Measurements from ENCODE around the gene SPINK14. TPM values are rescaled to one million over a fixed set of nuclear protein-coding genes. Genes with fewer than 3 reads are reported as not detected.

Gene SPINK14
- total RNA-seq, 1 experiment from 2014 or later: not detected

DNA sequence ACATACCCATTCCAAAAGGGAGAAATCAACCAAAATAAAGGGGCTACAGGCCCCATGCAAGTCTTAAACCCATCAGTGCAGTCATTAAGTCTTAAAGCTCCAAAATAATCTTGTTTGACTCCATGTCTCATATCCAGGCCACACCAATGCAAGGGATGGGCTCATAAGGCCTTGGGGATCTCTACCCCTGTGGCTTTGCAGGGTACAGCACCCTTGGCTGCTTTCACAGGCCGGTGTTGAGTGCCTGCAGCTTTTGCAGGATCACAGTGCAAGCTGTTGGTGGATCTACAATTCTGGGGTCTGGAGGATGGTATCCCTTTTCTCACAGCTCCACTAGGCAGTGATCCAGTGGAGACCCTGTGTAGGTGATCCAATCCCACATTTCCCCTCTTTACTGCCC is 5.0 kb upstream of the SPINK14 start:
- no peak for DNase-seq
- H3K36me3 ChIP-seq (ENCODE audit: low read depth): no peaks in the 10 kb centered on the region
- no TSS peak for BruUV-seq (replicated peaks)
- intact Hi-C loops (cut with micrococcal nuclease; ENCODE audit: unreplicated experiment): no loop called here
- H2AFZ ChIP-seq: no peak overlapping the region
- no peaks in the 10 kb centered on the region for H3K79me2 ChIP-seq (ENCODE audit: low read depth)
- H3K4me1 ChIP-seq (replicated peaks; ENCODE audit: insufficient read depth): no peaks in the 10 kb centered on the region; the same call in 1 of the 2 replicates
- H3K27me3 ChIP-seq (ENCODE audit: insufficient read depth, low read depth): no peaks in the 10 kb centered on the region
- H3K4me2 ChIP-seq: no peak overlapping the region
- H3K27ac ChIP-seq: no peak overlapping the region
- H3K9me3 ChIP-seq (ENCODE audit: insufficient read depth, low read depth): no peaks in the 10 kb centered on the region
- no peaks in the 10 kb centered on the region for H4K20me1 ChIP-seq (ENCODE audit: insufficient read depth)
- TF ChIP-seq, protein P1, sequence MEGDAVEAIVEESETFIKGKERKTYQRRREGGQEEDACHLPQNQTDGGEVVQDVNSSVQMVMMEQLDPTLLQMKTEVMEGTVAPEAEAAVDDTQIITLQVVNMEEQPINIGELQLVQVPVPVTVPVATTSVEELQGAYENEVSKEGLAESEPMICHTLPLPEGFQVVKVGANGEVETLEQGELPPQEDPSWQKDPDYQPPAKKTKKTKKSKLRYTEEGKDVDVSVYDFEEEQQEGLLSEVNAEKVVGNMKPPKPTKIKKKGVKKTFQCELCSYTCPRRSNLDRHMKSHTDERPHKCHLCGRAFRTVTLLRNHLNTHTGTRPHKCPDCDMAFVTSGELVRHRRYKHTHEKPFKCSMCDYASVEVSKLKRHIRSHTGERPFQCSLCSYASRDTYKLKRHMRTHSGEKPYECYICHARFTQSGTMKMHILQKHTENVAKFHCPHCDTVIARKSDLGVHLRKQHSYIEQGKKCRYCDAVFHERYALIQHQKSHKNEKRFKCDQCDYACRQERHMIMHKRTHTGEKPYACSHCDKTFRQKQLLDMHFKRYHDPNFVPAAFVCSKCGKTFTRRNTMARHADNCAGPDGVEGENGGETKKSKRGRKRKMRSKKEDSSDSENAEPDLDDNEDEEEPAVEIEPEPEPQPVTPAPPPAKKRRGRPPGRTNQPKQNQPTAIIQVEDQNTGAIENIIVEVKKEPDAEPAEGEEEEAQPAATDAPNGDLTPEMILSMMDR (conservative IDR thresholded peaks at IDR 0.05): no peak
- TF ChIP-seq EZH2 (IDR thresholded peaks at IDR 0.05; ENCODE audit: low read depth): no peak
- ChIA-PET CTCF (no interaction called here), POLR2A (ENCODE audit: unreplicated experiment) (no interaction called here)
- H3F3A ChIP-seq (ENCODE audit: insufficient read depth, low read depth): no peaks in the 10 kb centered on the region; the same call in 1 of the 2 replicates
- H3K4me3 ChIP-seq: no peak overlapping the region
- no peaks in the 10 kb centered on the region for H3K9me2 ChIP-seq (ENCODE audit: insufficient read depth)

DNA sequence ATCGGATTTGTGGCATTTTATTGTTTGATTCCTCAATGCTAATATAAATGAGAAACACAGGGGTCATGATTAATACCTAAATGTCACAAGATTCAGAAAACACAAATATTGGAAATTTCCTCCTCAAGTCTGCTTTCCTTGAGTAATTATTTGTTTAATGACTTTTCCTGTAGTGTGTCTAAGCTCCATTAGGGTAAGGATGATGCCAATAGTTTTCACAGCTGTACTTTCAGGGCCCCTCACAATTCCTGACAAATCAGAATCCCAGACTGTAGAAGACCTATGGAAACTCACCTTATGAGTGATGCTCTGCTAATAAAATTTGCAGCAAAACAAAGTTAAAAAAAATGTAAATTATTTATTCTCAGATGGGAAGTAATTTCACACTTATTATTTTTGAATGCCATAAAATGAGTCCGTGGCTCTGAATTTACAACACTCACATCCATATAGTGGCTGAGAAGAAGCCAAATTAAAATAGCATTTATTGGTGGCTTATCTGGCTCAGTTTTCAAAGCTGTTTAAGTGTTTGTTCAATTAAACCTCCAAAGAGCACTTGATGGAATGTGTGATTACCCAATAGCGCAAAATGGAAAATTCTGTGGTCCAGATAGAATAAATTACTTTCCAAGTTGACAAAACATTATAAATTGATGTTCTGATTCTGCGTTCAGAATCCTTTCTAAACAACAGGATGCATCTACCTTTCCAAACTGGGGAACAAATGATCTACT is 1.6 kb upstream of the SPINK14 start:
- intact Hi-C loops (cut with micrococcal nuclease; ENCODE audit: unreplicated experiment): no loop called here
- Histone ChIP-seq H2AFZ (no peak overlapping the region), H3K9me3 (ENCODE audit: insufficient read depth, low read depth) (no peaks in the 10 kb centered on the region), H3K27ac (no peak overlapping the region), H3K27me3 (ENCODE audit: insufficient read depth, low read depth) (no peaks in the 10 kb centered on the region), H3K36me3 (ENCODE audit: low read depth) (no peaks in the 10 kb centered on the region), H3K79me2 (ENCODE audit: low read depth) (no peaks in the 10 kb centered on the region), H3K9me2 (ENCODE audit: insufficient read depth) (no peaks in the 10 kb centered on the region), H4K20me1 (ENCODE audit: insufficient read depth) (no peaks in the 10 kb centered on the region), H3K4me2 (no peak overlapping the region), H3F3A (ENCODE audit: insufficient read depth, low read depth) (no peaks in the 10 kb centered on the region; the same call in 1 of the 2 replicates), H3K4me3 (no peak overlapping the region), H3K4me1 (replicated peaks; ENCODE audit: insufficient read depth) (no peaks in the 10 kb centered on the region; the same call in 1 of the 2 replicates)
- TF ChIP-seq EZH2 (IDR thresholded peaks at IDR 0.05; ENCODE audit: low read depth): no peak
- TF ChIP-seq, protein P1 (conservative IDR thresholded peaks at IDR 0.05): no peak
- ChIA-PET CTCF (no interaction called here), POLR2A (ENCODE audit: unreplicated experiment) (no interaction called here)
- BruUV-seq (replicated peaks): no TSS peak
- DNase-seq: no peak

DNA sequence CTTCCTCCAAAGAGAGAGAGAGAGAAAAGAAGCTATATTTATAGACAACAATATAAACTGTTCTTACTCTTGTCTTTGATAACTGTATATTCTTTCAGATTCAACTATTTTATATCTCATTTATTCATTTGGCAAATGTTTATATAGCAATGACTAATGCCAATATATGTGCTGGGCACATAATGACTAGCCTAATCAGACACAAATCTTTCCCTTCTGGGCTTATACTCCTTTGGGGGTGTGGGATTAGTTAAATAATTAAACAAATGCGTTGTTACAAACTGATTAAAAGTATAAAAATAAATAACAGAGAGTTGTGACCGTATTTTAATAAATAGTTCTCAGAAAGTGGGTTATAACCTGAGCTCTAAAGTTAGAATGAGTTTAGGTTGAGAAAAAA is 4.0 kb downstream of the SPINK14 start:
- Histone ChIP-seq H3K9me3 (ENCODE audit: insufficient read depth, low read depth) (no peaks in the 10 kb centered on the region), H3K9me2 (ENCODE audit: insufficient read depth) (no peaks in the 10 kb centered on the region), H3F3A (ENCODE audit: insufficient read depth, low read depth) (no peaks in the 10 kb centered on the region; the same call in 1 of the 2 replicates), H3K4me3 (no peak overlapping the region), H3K27ac (no peak overlapping the region), H3K4me2 (no peak overlapping the region), H3K36me3 (ENCODE audit: low read depth) (no peaks in the 10 kb centered on the region), H3K4me1 (replicated peaks; ENCODE audit: insufficient read depth) (no peaks in the 10 kb centered on the region), H2AFZ (no peak overlapping the region), H3K27me3 (ENCODE audit: insufficient read depth, low read depth) (no peaks in the 10 kb centered on the region), H4K20me1 (ENCODE audit: insufficient read depth) (no peaks in the 10 kb centered on the region), H3K79me2 (ENCODE audit: low read depth) (no peaks in the 10 kb centered on the region)
- TF ChIP-seq EZH2 (IDR thresholded peaks at IDR 0.05; ENCODE audit: low read depth): no peak
- TF ChIP-seq, protein P1 (conservative IDR thresholded peaks at IDR 0.05): no peak
- DNase-seq: no peak
- CTCF ChIA-PET: no interaction called here
- BruUV-seq (replicated peaks): no TSS peak
- intact Hi-C loops (cut with micrococcal nuclease; ENCODE audit: unreplicated experiment): no loop called here
- POLR2A ChIA-PET (ENCODE audit: unreplicated experiment): interaction anchor here (0.5 kb wide), 1 partner anchor 901 kb away, joined by 4 read pairs; no protein-coding TSS in a partner anchor
